ENCODE data around the gene THSD7B.
"Not testable (repeated sequence)": the region's sequence is repeated elsewhere in the genome, so short reads cannot be mapped to it uniquely, and the experiment has no call there.

The THSD7B gene

GRCh38 chr2:136751406-136751805, 13.9 kb upstream of the THSD7B start:
- no peaks in the 10 kb centered on the region for H3K9me3 ChIP-seq (ENCODE audit: insufficient read depth, low read depth, low read length)
- H3K27me3 ChIP-seq (ENCODE audit: insufficient read depth, low read length, poor library complexity, severe bottlenecking), result peaks cover 86% of the 10 kb centered on the region
- H3K79me2 ChIP-seq (ENCODE audit: insufficient read depth, low read length), result no peaks in the 10 kb centered on the region
- H3F3A ChIP-seq (ENCODE audit: low read depth), result no peaks in the 10 kb centered on the region
- H3K4me2 ChIP-seq (ENCODE audit: low read depth, low read length, poor library complexity, severe bottlenecking), result no peak overlapping the region
- H3K4me1 ChIP-seq (ENCODE audit: insufficient read depth, low read length, poor library complexity, severe bottlenecking), result no peaks in the 10 kb centered on the region
- no peak overlapping the region for H3K4me3 ChIP-seq (ENCODE audit: low read length, poor library complexity, severe bottlenecking)
- TF ChIP-seq EZH2phosphoT487 (IDR thresholded peaks at IDR 0.05; ENCODE audit: borderline replicate concordance) (peak; percentile 61; the same call in 1 of the 2 replicates), CTCF (conservative IDR thresholded peaks at IDR 0.05; ENCODE audit: low read length) (no peak)
- H2AFZ ChIP-seq (ENCODE audit: low read length), result no peak overlapping the region
- H3K9ac ChIP-seq (ENCODE audit: low read depth, low read length, poor library complexity, severe bottlenecking), result no peak overlapping the region
- no peaks in the 10 kb centered on the region for H4K20me1 ChIP-seq (ENCODE audit: insufficient read depth, low read length, poor library complexity, severe bottlenecking)
- H3K9me2 ChIP-seq (replicated peaks; ENCODE audit: low read depth, low read length), result no peaks in the 10 kb centered on the region
- H3K36me3 ChIP-seq (ENCODE audit: insufficient read depth, low read length), result no peaks in the 10 kb centered on the region

GRCh38 chr2:136758504-136758903, 6.8 kb upstream of the THSD7B start:
- H3F3A ChIP-seq (ENCODE audit: low read depth); H3K9me2 ChIP-seq (replicated peaks; ENCODE audit: low read depth, low read length); H3K36me3 ChIP-seq (ENCODE audit: insufficient read depth, low read length); H4K20me1 ChIP-seq (ENCODE audit: insufficient read depth, low read length, poor library complexity, severe bottlenecking); H3K9me3 ChIP-seq (ENCODE audit: insufficient read depth, low read depth, low read length); H3K4me2 ChIP-seq (ENCODE audit: low read depth, low read length, poor library complexity, severe bottlenecking); H3K4me3 ChIP-seq (ENCODE audit: low read length, poor library complexity, severe bottlenecking); H2AFZ ChIP-seq (ENCODE audit: low read length); H3K9ac ChIP-seq (ENCODE audit: low read depth, low read length, poor library complexity, severe bottlenecking); H3K4me1 ChIP-seq (ENCODE audit: insufficient read depth, low read length, poor library complexity, severe bottlenecking); H3K79me2 ChIP-seq (ENCODE audit: insufficient read depth, low read length): not testable (repeated sequence)
- peaks cover 30% of the 10 kb centered on the region for H3K27me3 ChIP-seq (ENCODE audit: insufficient read depth, low read length, poor library complexity, severe bottlenecking)

GRCh38 chr2:136764452-136765255, 691 bp upstream of the THSD7B start:
- TF ChIP-seq CTCF (conservative IDR thresholded peaks at IDR 0.05; ENCODE audit: low read length) (no peak), EZH2phosphoT487 (IDR thresholded peaks at IDR 0.05; ENCODE audit: borderline replicate concordance) (no peak)
- Histone ChIP-seq H3K9ac (ENCODE audit: low read depth, low read length, poor library complexity, severe bottlenecking) (no peak overlapping the region), H4K20me1 (ENCODE audit: insufficient read depth, low read length, poor library complexity, severe bottlenecking) (no peaks in the 10 kb centered on the region), H3K79me2 (ENCODE audit: insufficient read depth, low read length) (no peaks in the 10 kb centered on the region), H3K9me2 (replicated peaks; ENCODE audit: low read depth, low read length) (no peaks in the 10 kb centered on the region), H3K4me1 (ENCODE audit: insufficient read depth, low read length, poor library complexity, severe bottlenecking) (no peaks in the 10 kb centered on the region), H3K4me3 (ENCODE audit: low read length, poor library complexity, severe bottlenecking) (no peak overlapping the region), H3F3A (ENCODE audit: low read depth) (no peaks in the 10 kb centered on the region), H2AFZ (ENCODE audit: low read length) (no peak overlapping the region), H3K27me3 (ENCODE audit: insufficient read depth, low read length, poor library complexity, severe bottlenecking) (no peaks in the 10 kb centered on the region), H3K36me3 (ENCODE audit: insufficient read depth, low read length) (no peaks in the 10 kb centered on the region), H3K9me3 (ENCODE audit: insufficient read depth, low read depth, low read length) (no peaks in the 10 kb centered on the region), H3K4me2 (ENCODE audit: low read depth, low read length, poor library complexity, severe bottlenecking) (no peak overlapping the region)

GRCh38 chr2:136766073-136766404, 694 bp downstream of the THSD7B start:
- no peaks in the 10 kb centered on the region for H3K27me3 ChIP-seq (ENCODE audit: insufficient read depth, low read length, poor library complexity, severe bottlenecking)
- TF ChIP-seq EZH2phosphoT487 (IDR thresholded peaks at IDR 0.05; ENCODE audit: borderline replicate concordance), result no peak
- TF ChIP-seq CTCF (conservative IDR thresholded peaks at IDR 0.05; ENCODE audit: low read length), result no peak
- no peaks in the 10 kb centered on the region for H3K79me2 ChIP-seq (ENCODE audit: insufficient read depth, low read length)
- H3K36me3 ChIP-seq (ENCODE audit: insufficient read depth, low read length), result no peaks in the 10 kb centered on the region
- no peaks in the 10 kb centered on the region for H4K20me1 ChIP-seq (ENCODE audit: insufficient read depth, low read length, poor library complexity, severe bottlenecking)
- H3K4me2 ChIP-seq (ENCODE audit: low read depth, low read length, poor library complexity, severe bottlenecking), result no peak overlapping the region
- no peak overlapping the region for H3K4me3 ChIP-seq (ENCODE audit: low read length, poor library complexity, severe bottlenecking)
- no peak overlapping the region for H3K9ac ChIP-seq (ENCODE audit: low read depth, low read length, poor library complexity, severe bottlenecking)
- H3K4me1 ChIP-seq (ENCODE audit: insufficient read depth, low read length, poor library complexity, severe bottlenecking), result no peaks in the 10 kb centered on the region
- H3F3A ChIP-seq (ENCODE audit: low read depth), result no peaks in the 10 kb centered on the region
- no peaks in the 10 kb centered on the region for H3K9me3 ChIP-seq (ENCODE audit: insufficient read depth, low read depth, low read length)
- H3K9me2 ChIP-seq (replicated peaks; ENCODE audit: low read depth, low read length), result no peaks in the 10 kb centered on the region
- no peak overlapping the region for H2AFZ ChIP-seq (ENCODE audit: low read length)

Data from Loucy (cell line).